Osteoblast (primary cell): Measurements from ENCODE around the gene TNFAIP8. TPM values are rescaled to one million over a fixed set of nuclear protein-coding genes. Genes with fewer than 3 reads are reported as not detected.

Experiments
- DNase-seq: peaks from one replicate; pipeline ENCODE4 v3.0.0; 2011; ENCODE audit warnings: low spot score, mixed read lengths; ENCODE audit not compliant: insufficient read length; ENCODE audit errors: missing footprints
- H2AFZ ChIP-seq: 2 replicates; pipeline ENCODE4 v1.6.0; 2011; ENCODE audit warnings: mild to moderate bottlenecking, low read length
- H3K27ac ChIP-seq: 2 replicates; pipeline ENCODE4 v1.5.1; 2011; ENCODE audit warnings: mild to moderate bottlenecking, low read depth, low read length, moderate library complexity
- H3K27me3 ChIP-seq: 2 replicates; pipeline ENCODE4 v1.6.0; 2012; ENCODE audit warnings: mild to moderate bottlenecking, control low read depth, inconsistent platforms, low read length, moderate library complexity; ENCODE audit not compliant: insufficient read depth
- H3K36me3 ChIP-seq: 2 replicates; pipeline ENCODE4 v1.5.1; 2011; ENCODE audit warnings: mild to moderate bottlenecking, low read length, control low read depth, moderate library complexity; ENCODE audit not compliant: insufficient read depth
- H3K4me1 ChIP-seq: 2 replicates; pipeline ENCODE4 v1.5.1; 2011; ENCODE audit warnings: mild to moderate bottlenecking, low read length, control low read depth, moderate library complexity; ENCODE audit not compliant: insufficient read depth
- H3K4me2 ChIP-seq: 2 replicates; pipeline ENCODE4 v1.6.0; 2011; ENCODE audit warnings: mild to moderate bottlenecking, low read length; ENCODE audit not compliant: insufficient read depth
- H3K4me3 ChIP-seq: fragments of 200-600 bp; sonication (generic); 3 replicates; pipeline ENCODE4 v1.5.1; 2012; ENCODE audit warnings: mild to moderate bottlenecking, low read length, inconsistent platforms; ENCODE audit not compliant: insufficient read depth
- H3K79me2 ChIP-seq: 2 replicates; pipeline ENCODE4 v1.6.0; 2012; ENCODE audit warnings: mild to moderate bottlenecking, low read length, control low read depth, inconsistent platforms; ENCODE audit not compliant: insufficient read depth
- H3K9me3 ChIP-seq: 2 replicates; pipeline ENCODE4 v1.5.1; 2011; ENCODE audit warnings: low read depth, low read length, control low read depth
- H4K20me1 ChIP-seq: 2 replicates; pipeline ENCODE4 v1.6.0; 2012; ENCODE audit warnings: mild to moderate bottlenecking, low read length, control low read depth; ENCODE audit not compliant: insufficient read depth
- total RNA-seq: library from RNA; depleted of rRNA; stranded (reverse); fragments of >200 nt; gene quantifications from 2 replicates; pipeline ENCODE4 v1.2.3, GENCODE V29; 2012
- TF ChIP-seq, protein P1 (sequence below): IDR thresholded peaks from 2 replicates; pipeline ENCODE4 v1.5.1; 2011; ENCODE audit warnings: mild to moderate bottlenecking, low read depth, low read length, moderate library complexity; ENCODE audit errors: extremely low read depth

Gene TNFAIP8
- total RNA-seq, 1 donor, result 23.2 TPM

DNA sequence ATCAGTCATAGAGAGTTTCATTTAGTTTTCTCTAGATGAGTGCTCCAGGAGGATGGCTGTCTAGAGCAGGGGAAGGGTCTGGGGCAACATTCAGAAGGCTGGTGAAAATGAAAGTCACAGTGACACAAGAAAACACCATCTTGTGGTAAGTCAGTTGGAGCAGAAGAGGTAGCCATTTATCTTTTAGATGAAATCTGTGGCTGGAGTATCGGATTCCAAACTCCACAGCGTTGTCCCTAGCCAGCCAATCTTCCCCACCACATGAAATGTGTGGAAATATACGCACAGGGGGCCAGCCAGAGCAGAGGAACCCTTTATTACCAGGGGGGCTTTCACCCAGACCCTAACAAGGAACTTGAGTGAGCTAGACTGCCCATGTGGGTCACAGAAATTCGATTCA is 15.9 kb upstream of the TNFAIP8 start:
- H2AFZ ChIP-seq, result no peak overlapping the region
- TF ChIP-seq, protein P1, sequence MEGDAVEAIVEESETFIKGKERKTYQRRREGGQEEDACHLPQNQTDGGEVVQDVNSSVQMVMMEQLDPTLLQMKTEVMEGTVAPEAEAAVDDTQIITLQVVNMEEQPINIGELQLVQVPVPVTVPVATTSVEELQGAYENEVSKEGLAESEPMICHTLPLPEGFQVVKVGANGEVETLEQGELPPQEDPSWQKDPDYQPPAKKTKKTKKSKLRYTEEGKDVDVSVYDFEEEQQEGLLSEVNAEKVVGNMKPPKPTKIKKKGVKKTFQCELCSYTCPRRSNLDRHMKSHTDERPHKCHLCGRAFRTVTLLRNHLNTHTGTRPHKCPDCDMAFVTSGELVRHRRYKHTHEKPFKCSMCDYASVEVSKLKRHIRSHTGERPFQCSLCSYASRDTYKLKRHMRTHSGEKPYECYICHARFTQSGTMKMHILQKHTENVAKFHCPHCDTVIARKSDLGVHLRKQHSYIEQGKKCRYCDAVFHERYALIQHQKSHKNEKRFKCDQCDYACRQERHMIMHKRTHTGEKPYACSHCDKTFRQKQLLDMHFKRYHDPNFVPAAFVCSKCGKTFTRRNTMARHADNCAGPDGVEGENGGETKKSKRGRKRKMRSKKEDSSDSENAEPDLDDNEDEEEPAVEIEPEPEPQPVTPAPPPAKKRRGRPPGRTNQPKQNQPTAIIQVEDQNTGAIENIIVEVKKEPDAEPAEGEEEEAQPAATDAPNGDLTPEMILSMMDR, result no peak
- peaks cover 14% of the 10 kb centered on the region for H3K4me1 ChIP-seq
- H3K9me3 ChIP-seq, result no peaks in the 10 kb centered on the region
- H3K79me2 ChIP-seq, result no peaks in the 10 kb centered on the region
- H3K27me3 ChIP-seq, result no peaks in the 10 kb centered on the region
- no peaks in the 10 kb centered on the region for H4K20me1 ChIP-seq
- H3K4me3 ChIP-seq, result no peak overlapping the region
- H3K36me3 ChIP-seq, result no peaks in the 10 kb centered on the region
- DNase-seq, result no peak
- no peak overlapping the region for H3K27ac ChIP-seq
- no peak overlapping the region for H3K4me2 ChIP-seq

DNA sequence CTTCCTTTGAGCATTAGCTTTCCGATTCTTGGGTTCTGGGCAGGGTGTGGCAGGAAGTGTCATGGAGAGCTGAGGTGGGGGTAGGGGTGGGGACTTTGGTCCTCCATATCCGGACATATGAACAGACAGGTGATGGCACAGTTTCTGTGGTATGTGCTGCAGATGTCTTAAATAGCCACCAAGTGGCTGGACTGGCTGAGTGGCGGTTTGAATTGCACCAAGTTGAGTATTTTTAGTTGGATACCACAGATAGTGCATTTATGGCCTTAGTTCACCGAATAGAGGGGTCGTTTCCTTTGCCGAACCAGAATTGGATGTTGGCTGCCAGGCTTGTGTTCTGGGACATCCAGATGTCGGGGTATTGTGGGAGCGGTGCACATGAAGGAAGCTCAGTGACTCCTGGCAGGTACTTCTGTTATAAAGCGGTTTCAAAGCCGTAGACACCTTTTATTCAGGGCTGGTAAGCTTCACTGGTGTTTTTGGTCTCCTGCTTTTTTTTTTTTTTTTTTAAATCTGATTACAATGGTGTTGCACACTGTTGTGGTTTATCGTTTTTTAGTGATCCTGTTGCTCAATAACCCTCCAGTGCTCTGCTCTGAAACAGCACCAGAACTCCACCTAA is 15.1 kb upstream of the TNFAIP8 start:
- H3K4me3 ChIP-seq, result no peak overlapping the region
- no peak overlapping the region for H2AFZ ChIP-seq
- TF ChIP-seq, protein P1, result no peak
- no peaks in the 10 kb centered on the region for H3K9me3 ChIP-seq
- H3K4me1 ChIP-seq, result peaks cover 9% of the 10 kb centered on the region
- H3K27ac ChIP-seq, result no peak overlapping the region
- no peaks in the 10 kb centered on the region for H4K20me1 ChIP-seq
- H3K79me2 ChIP-seq, result no peaks in the 10 kb centered on the region
- H3K36me3 ChIP-seq, result no peaks in the 10 kb centered on the region
- DNase-seq, result no peak
- H3K4me2 ChIP-seq, result no peak overlapping the region
- H3K27me3 ChIP-seq, result no peaks in the 10 kb centered on the region

DNA sequence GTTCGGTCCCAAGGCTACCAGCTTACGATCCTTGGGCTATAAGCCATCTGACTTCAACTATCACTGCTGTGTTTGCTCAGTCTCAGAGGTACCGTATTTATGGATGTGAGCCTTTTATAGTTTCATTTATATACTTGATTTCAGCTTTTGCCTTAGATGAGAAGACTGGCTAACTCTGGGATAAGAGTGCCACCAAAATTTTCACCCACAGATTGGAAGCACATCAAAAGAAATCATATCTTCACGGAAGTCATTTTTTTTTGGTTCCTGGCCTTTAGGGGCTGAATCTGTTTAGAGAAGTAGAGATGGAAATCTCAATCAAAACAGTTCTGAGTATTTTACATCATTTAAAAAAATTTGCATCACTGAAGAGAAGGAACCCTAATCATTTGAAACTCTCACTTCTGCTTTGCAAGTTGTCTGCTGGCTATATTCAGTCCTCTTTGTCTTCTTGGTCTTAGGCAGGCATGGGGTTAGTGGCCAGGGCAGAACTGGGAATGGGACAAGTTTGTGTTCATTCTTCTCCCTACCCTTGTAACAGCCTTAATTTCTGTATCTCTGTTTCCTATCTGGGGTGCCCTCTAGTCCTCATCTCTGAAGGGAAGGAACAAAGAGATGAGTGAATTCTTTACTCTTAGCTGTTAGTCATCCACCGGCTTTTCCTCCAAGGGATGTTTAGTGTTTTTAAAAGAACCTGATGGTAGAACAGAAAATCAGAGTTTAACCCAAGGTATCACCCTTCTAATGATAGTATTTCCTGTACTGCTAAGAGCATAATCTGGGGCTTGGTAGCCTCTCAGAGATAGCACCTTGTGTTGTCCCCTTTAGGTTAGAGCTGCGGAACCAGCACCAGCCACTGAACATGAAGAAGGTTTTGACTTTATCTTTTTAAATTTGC is 14.1 kb upstream of the TNFAIP8 start:
- DNase-seq, result no peak
- Histone ChIP-seq H3K27me3 (no peaks in the 10 kb centered on the region), H3K4me3 (no peak overlapping the region), H4K20me1 (no peaks in the 10 kb centered on the region), H3K4me1 (peaks cover 9% of the 10 kb centered on the region), H3K27ac (no peak overlapping the region), H2AFZ (no peak overlapping the region), H3K36me3 (no peaks in the 10 kb centered on the region), H3K4me2 (no peak overlapping the region), H3K9me3 (no peaks in the 10 kb centered on the region), H3K79me2 (no peaks in the 10 kb centered on the region)
- TF ChIP-seq, protein P1, result no peak

DNA sequence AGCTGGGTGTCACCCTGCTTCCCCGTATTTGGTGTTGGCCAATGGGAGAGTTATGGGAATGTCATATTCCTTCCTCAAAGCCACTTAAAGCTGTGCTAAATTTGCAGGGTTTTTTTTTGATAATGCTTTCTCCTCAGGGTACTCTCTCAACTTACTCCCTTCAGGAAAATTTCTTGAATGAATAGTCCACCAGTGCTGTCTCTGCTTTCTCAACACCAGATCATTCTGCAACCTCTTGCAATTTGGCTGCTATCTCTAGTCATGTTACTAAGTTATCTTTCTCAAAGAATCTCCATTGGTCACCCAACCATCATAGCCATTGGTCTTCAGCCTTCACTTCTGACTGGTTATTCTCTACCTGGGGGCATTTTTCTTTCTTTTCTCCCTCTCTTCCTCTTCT is 13.4 kb upstream of the TNFAIP8 start:
- Histone ChIP-seq H3K27me3 (no peaks in the 10 kb centered on the region), H3K4me3 (no peak overlapping the region), H3K27ac (no peak overlapping the region), H3K36me3 (no peaks in the 10 kb centered on the region), H3K4me1 (peaks cover 9% of the 10 kb centered on the region), H2AFZ (no peak overlapping the region), H4K20me1 (no peaks in the 10 kb centered on the region), H3K9me3 (no peaks in the 10 kb centered on the region), H3K79me2 (no peaks in the 10 kb centered on the region), H3K4me2 (no peak overlapping the region)
- DNase-seq, result no peak
- TF ChIP-seq, protein P1, result no peak
